Measurements from ENCODE around the gene CTNNB1. TPM values are rescaled to one million over a fixed set of nuclear protein-coding genes. Genes with fewer than 3 reads are reported as not detected.

The CTNNB1 gene
- total RNA-seq, 4 donors from 2014 or later: 433 to 546 (median 509) TPM

DNA sequence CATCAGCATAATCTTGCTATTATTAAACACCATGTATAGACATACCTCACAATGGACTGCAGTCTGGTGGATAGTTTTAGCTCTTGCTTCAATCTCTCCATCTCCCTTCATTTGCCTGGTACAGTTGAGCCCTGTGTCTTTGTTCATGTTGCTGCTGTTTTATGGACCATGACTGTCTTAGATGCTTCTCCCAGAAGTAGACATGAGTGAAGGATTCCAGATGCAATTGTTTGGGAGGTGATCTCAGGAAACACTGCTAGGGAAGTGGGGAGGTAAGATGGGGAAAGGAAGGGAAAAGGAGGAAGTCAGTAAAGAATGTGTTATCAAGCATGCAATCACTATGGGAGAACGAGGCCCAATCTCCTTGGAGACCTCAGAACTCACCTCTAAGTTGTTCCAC is 36.3 kb upstream of the CTNNB1 start:
- H3K9me3 ChIP-seq: no peaks in the 10 kb centered on the region
- H3K27ac ChIP-seq: no peak overlapping the region
- no peak for DNase-seq
- no peak overlapping the region for H3K4me3 ChIP-seq
- H3K4me1 ChIP-seq: peaks cover 0 to 4% (median 2%) of the 10 kb centered on the region in 4 donors
- TF ChIP-seq, protein P1, sequence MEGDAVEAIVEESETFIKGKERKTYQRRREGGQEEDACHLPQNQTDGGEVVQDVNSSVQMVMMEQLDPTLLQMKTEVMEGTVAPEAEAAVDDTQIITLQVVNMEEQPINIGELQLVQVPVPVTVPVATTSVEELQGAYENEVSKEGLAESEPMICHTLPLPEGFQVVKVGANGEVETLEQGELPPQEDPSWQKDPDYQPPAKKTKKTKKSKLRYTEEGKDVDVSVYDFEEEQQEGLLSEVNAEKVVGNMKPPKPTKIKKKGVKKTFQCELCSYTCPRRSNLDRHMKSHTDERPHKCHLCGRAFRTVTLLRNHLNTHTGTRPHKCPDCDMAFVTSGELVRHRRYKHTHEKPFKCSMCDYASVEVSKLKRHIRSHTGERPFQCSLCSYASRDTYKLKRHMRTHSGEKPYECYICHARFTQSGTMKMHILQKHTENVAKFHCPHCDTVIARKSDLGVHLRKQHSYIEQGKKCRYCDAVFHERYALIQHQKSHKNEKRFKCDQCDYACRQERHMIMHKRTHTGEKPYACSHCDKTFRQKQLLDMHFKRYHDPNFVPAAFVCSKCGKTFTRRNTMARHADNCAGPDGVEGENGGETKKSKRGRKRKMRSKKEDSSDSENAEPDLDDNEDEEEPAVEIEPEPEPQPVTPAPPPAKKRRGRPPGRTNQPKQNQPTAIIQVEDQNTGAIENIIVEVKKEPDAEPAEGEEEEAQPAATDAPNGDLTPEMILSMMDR (IDR thresholded peaks at IDR 0.05): no peak
- no peak for TF ChIP-seq POLR2A (IDR thresholded peaks at IDR 0.05)
- no peaks in the 10 kb centered on the region for H3K36me3 ChIP-seq
- H3K27me3 ChIP-seq: no peaks in the 10 kb centered on the region

DNA sequence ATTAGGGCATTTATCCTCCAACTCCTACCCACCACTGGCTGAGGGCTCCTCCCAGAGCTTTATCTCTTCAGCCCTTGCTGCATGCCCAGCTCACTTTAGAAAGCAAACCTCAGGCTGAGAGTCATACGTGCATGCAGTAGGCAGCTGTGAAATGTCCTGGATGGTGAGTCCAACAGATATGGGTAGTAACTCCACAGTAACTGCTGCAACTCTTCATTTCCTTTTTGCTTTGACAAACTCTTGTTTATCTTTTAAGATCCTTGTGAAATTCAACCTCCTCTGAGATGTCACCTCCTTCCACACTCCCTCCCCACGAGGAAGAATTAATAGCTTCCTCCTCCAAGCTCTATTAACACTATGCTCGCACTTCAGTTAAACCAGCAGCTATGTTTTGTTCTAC is 35.9 kb upstream of the CTNNB1 start:
- H3K27ac ChIP-seq: no peak overlapping the region
- H3K9me3 ChIP-seq: no peaks in the 10 kb centered on the region
- H3K4me1 ChIP-seq: peaks cover 0 to 4% (median 2%) of the 10 kb centered on the region in 4 donors
- no peak for DNase-seq
- no peak for TF ChIP-seq POLR2A (IDR thresholded peaks at IDR 0.05)
- TF ChIP-seq, protein P1 (IDR thresholded peaks at IDR 0.05): no peak
- H3K4me3 ChIP-seq: no peak overlapping the region
- no peaks in the 10 kb centered on the region for H3K36me3 ChIP-seq
- H3K27me3 ChIP-seq: no peaks in the 10 kb centered on the region

DNA sequence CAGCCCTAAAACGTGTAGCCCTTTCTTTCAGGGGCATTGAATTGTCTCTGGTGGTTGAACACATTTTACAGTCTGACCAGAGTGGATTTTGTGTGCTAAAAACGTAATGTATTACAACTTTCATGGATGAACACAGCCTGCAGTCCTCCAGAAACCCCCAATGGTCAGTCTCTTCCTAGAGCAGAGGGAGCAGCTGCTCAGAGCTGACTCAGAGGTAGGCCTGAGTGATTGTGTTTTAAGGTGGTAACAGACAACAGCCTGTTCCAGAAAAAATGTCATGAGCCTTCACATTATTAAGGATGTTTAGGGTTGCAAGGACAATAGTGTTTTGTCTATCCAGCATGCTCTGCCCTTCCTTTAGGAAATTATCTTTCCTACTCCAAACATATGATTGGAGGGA is 34.5 kb upstream of the CTNNB1 start:
- no peaks in the 10 kb centered on the region for H3K9me3 ChIP-seq
- TF ChIP-seq, protein P1 (IDR thresholded peaks at IDR 0.05): no peak
- TF ChIP-seq POLR2A (IDR thresholded peaks at IDR 0.05): no peak
- no peak for DNase-seq
- no peaks in the 10 kb centered on the region for H3K27me3 ChIP-seq
- peaks cover 0 to 4% (median 2%) of the 10 kb centered on the region in 4 donors for H3K4me1 ChIP-seq
- no peak overlapping the region for H3K4me3 ChIP-seq
- no peak overlapping the region for H3K27ac ChIP-seq
- H3K36me3 ChIP-seq: no peaks in the 10 kb centered on the region

DNA sequence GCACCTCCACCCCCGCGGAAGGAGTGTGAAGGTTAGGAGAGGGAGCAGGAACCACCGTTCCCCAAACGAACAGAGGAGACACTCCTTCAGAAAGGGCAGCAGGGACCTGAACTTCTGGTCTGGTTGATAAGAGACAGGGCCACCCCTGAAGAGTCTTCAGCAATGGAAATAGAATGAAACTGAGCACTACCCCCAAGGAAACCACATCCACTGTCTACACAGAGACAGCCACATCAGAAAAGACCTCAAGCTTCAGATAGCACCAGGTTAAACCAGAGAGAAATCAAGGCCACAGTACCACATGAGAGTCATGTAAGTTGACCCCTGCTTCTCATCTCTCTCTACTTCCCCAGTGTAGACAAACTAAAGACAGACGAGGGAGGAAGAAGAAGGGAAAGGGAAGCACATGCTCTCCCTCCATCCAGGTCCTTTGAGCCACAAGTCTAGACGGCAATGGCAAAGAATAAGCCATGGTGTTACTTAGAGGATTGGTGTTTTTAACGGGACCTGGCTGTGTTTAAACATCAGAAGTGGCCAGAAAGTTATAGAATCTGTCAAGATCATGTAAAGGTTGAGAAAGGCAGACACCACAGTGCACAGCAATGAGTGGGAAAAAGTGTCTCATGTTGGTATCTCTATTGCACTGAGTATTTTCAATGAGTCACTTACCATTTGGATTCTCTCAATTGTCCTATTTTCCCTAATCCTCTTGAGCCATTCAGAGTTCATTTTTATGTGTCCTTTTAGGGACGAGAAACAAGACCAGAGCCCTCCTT is 31.4 kb upstream of the CTNNB1 start:
- H3K36me3 ChIP-seq: no peaks in the 10 kb centered on the region
- no peak overlapping the region for H3K27ac ChIP-seq
- no peak overlapping the region for H3K4me3 ChIP-seq
- no peak for DNase-seq
- no peaks in the 10 kb centered on the region for H3K27me3 ChIP-seq
- no peaks in the 10 kb centered on the region for H3K4me1 ChIP-seq
- H3K9me3 ChIP-seq: no peaks in the 10 kb centered on the region
- TF ChIP-seq, protein P1 (IDR thresholded peaks at IDR 0.05): no peak
- no peak for TF ChIP-seq POLR2A (IDR thresholded peaks at IDR 0.05)

DNA sequence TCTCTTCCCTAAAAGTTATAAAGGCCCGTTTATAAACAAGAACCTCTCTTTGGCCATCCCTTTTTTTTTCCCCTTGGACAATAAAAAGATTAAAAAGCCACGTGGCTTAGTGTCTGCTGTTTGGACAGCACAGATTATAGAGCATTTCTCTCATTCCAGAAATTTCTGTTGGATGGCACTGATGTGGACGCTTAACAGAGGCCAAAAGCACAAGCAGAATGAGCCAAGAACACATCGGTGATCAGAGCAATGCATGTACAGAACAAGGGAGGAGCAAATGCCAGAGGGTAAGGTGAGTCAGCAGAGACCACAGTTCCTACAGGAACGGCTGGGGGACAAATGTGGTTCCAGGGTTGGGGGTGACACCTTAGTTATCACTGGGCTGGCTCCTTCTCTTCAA is 30.3 kb upstream of the CTNNB1 start:
- Histone ChIP-seq H3K36me3 (no peaks in the 10 kb centered on the region), H3K27ac (no peak overlapping the region), H3K9me3 (no peaks in the 10 kb centered on the region), H3K4me1 (no peaks in the 10 kb centered on the region), H3K27me3 (no peaks in the 10 kb centered on the region), H3K4me3 (no peak overlapping the region)
- TF ChIP-seq, protein P1 (IDR thresholded peaks at IDR 0.05): no peak
- TF ChIP-seq POLR2A (IDR thresholded peaks at IDR 0.05): no peak
- DNase-seq: no peak

Data from Peyer's patch (tissue), 4 donors.